Measurements from ENCODE around the gene HNMT. TPM values are rescaled to one million over a fixed set of nuclear protein-coding genes. Genes with fewer than 3 reads are reported as not detected.

HNMT gene
- total and polyA plus RNA-seq, 2 of the 13 experiments (the other 11 are each of a cell fraction or from before 2014, with no cell fraction given): 279 to 309 TPM

DNA sequence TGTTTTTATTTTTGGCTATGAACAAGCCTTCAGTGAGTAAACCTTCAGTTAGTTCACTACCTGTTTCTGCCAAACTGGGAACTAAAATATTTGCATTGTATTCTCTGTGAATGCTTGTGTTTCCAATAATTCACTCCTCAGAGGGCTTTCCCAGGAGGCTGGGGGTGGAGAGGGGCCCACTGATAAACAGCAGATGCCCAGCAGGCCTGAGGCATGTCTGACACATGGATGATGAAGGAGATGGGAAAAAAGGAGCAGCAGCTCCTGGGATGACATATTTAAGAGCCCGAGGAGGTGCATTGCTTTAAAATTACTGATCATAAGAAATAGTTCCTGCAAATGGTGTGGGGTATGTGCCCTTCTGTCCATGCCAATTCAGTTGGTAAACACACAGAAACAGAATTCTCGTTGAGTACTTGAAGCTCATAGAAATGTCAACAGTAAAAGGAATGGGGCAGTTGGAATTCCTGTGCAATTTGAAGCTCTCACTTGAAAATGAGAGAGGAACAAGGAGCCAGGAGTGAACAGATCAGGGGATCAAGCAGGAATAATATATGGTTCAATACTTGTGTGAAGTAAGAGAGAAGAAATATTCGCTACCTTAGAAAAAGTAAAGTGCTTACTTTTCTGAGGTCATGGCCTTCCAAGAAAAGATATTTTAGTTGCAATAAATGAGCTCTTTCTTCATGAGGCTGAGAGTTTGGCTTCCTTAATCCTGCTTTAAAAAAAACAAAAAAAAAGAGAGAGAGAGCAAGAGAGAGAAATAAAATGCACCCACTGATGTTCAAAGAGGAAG lies 22.0 kb upstream of the HNMT start (continued):
- peak; percentile 22; the same call in 1 of the 2 replicates for TF ChIP-seq ZNF556 (CRISPR knock-in tag; IDR thresholded peaks at IDR 0.05; ENCODE audit: borderline replicate concordance)
- TF ChIP-seq HNF4A (CRISPR knock-in tag; IDR thresholded peaks at IDR 0.05): no peak; the same call in none of the 2 replicates
- no peak for TF ChIP-seq NONO (IDR thresholded peaks at IDR 0.05)
- peak; percentile 14; the same call in 1 of the 2 replicates for TF ChIP-seq NONO (CRISPR knock-in tag; conservative IDR thresholded peaks at IDR 0.05)
- TF ChIP-seq ZNF605 (CRISPR knock-in tag; IDR thresholded peaks at IDR 0.05): no peak
- TF ChIP-seq, protein P1, sequence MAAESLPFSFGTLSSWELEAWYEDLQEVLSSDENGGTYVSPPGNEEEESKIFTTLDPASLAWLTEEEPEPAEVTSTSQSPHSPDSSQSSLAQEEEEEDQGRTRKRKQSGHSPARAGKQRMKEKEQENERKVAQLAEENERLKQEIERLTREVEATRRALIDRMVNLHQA (CRISPR knock-in tag; IDR thresholded peaks at IDR 0.05): no peak; the same call in 1 of the 2 replicates
- TF ChIP-seq CEBPB (IDR thresholded peaks at IDR 0.05; ENCODE audit: borderline replicate concordance, low read depth, low read length): no peak
- peak; percentile 19; the same call in 1 of the 2 replicates for TF ChIP-seq ZNF264 (CRISPR knock-in tag; IDR thresholded peaks at IDR 0.05)
- TF ChIP-seq PPARG (CRISPR knock-in tag; conservative IDR thresholded peaks at IDR 0.05): no peak; the same call in 1 of the 2 replicates
- TF ChIP-seq ZNF350 (CRISPR knock-in tag; IDR thresholded peaks at IDR 0.05; ENCODE audit: borderline replicate concordance, low read depth): no peak
- TF ChIP-seq PHF8 (CRISPR knock-in tag; IDR thresholded peaks at IDR 0.05): 0 out of 2 replicates have a peak, but pooled peaks have one; percentile 23
- no peak for TF ChIP-seq ZNF629 (CRISPR knock-in tag; conservative IDR thresholded peaks at IDR 0.05)
- no peak for TF ChIP-seq NFYC (CRISPR knock-in tag; IDR thresholded peaks at IDR 0.05)
- TF ChIP-seq, protein P2, sequence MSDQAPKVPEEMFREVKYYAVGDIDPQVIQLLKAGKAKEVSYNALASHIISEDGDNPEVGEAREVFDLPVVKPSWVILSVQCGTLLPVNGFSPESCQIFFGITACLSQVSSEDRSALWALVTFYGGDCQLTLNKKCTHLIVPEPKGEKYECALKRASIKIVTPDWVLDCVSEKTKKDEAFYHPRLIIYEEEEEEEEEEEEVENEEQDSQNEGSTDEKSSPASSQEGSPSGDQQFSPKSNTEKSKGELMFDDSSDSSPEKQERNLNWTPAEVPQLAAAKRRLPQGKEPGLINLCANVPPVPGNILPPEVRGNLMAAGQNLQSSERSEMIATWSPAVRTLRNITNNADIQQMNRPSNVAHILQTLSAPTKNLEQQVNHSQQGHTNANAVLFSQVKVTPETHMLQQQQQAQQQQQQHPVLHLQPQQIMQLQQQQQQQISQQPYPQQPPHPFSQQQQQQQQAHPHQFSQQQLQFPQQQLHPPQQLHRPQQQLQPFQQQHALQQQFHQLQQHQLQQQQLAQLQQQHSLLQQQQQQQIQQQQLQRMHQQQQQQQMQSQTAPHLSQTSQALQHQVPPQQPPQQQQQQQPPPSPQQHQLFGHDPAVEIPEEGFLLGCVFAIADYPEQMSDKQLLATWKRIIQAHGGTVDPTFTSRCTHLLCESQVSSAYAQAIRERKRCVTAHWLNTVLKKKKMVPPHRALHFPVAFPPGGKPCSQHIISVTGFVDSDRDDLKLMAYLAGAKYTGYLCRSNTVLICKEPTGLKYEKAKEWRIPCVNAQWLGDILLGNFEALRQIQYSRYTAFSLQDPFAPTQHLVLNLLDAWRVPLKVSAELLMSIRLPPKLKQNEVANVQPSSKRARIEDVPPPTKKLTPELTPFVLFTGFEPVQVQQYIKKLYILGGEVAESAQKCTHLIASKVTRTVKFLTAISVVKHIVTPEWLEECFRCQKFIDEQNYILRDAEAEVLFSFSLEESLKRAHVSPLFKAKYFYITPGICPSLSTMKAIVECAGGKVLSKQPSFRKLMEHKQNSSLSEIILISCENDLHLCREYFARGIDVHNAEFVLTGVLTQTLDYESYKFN (CRISPR knock-in tag; conservative IDR thresholded peaks at IDR 0.05): no peak
- no peak for TF ChIP-seq MEIS2 (CRISPR knock-in tag; IDR thresholded peaks at IDR 0.05)
- TF ChIP-seq, protein P3, sequence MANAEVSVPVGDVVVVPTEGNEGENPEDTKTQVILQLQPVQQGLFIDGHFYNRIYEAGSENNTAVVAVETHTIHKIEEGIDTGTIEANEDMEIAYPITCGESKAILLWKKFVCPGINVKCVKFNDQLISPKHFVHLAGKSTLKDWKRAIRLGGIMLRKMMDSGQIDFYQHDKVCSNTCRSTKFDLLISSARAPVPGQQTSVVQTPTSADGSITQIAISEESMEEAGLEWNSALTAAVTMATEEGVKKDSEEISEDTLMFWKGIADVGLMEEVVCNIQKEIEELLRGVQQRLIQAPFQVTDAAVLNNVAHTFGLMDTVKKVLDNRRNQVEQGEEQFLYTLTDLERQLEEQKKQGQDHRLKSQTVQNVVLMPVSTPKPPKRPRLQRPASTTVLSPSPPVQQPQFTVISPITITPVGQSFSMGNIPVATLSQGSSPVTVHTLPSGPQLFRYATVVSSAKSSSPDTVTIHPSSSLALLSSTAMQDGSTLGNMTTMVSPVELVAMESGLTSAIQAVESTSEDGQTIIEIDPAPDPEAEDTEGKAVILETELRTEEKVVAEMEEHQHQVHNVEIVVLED (CRISPR knock-in tag; IDR thresholded peaks at IDR 0.05; ENCODE audit: borderline replicate concordance): no peak
- TF ChIP-seq, protein P4, sequence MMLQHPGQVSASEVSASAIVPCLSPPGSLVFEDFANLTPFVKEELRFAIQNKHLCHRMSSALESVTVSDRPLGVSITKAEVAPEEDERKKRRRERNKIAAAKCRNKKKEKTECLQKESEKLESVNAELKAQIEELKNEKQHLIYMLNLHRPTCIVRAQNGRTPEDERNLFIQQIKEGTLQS (CRISPR knock-in tag; IDR thresholded peaks at IDR 0.05): no peak
- TF ChIP-seq ZNF614 (CRISPR knock-in tag; IDR thresholded peaks at IDR 0.05; ENCODE audit: borderline replicate concordance): peak; percentile 35
- no peak for TF ChIP-seq ZNF562 (CRISPR knock-in tag; IDR thresholded peaks at IDR 0.05; ENCODE audit: borderline replicate concordance)
- TF ChIP-seq ZNF224 (CRISPR knock-in tag; IDR thresholded peaks at IDR 0.05): no peak
- no peak for TF ChIP-seq RFXAP (CRISPR knock-in tag; IDR thresholded peaks at IDR 0.05; ENCODE audit: borderline replicate concordance)
- TF ChIP-seq ZNF382 (CRISPR knock-in tag; IDR thresholded peaks at IDR 0.05; ENCODE audit: borderline replicate concordance): no peak
- TF ChIP-seq GFI1 (CRISPR knock-in tag; IDR thresholded peaks at IDR 0.05; ENCODE audit: borderline replicate concordance): 0 out of 2 replicates have a peak, but pooled peaks have one; percentile 8

All from HepG2 (cell line).